Astrocyte of the cerebellum (primary cell): ENCODE measurements around the gene MYH3.

ENCODE experiments used
- DNase-seq: peaks from one replicate; pipeline ENCODE4 v3.0.0-alpha.2; 2011; ENCODE audit warnings: low read depth
- H3K4me3 ChIP-seq: 2 replicates; pipeline ENCODE4 v1.5.1; 2011; ENCODE audit warnings: mild to moderate bottlenecking, low read depth, low read length, moderate library complexity
- in situ Hi-C: cut with HindIII; loops from 2 replicates; pipeline ENCODE4 v1.10.0; 2017; ENCODE audit warnings: low sequenced_read_pairs
- TF ChIP-seq, protein P1 (sequence below): IDR thresholded peaks from 2 replicates; pipeline ENCODE4 v1.5.1; 2012; ENCODE audit warnings: low read length, low read depth, moderate library complexity, mild to moderate bottlenecking; ENCODE audit errors: missing control alignments

MYH3 gene

DNA sequence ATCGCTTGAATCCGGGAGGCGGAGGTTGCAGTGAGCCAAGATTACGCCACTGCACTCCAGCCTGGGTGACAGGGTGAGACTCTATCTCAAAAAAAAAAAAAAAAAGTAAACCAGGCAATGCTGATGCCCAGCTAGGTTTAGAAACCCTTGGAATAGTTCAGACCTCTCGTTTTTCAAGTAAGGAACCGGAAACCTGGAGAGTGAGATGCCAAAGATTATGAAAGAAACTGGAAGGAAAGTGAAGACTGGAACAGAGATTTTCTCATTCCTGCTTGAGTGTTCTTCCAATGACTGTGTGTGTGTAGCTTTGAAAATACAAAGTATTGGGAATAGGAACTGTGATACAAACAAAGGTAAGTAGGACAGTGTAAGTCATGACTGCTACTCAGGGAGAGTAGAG, 35.7 kb downstream of the MYH3 start:
- H3K4me3 ChIP-seq: no peak overlapping the region
- TF ChIP-seq, protein P1, sequence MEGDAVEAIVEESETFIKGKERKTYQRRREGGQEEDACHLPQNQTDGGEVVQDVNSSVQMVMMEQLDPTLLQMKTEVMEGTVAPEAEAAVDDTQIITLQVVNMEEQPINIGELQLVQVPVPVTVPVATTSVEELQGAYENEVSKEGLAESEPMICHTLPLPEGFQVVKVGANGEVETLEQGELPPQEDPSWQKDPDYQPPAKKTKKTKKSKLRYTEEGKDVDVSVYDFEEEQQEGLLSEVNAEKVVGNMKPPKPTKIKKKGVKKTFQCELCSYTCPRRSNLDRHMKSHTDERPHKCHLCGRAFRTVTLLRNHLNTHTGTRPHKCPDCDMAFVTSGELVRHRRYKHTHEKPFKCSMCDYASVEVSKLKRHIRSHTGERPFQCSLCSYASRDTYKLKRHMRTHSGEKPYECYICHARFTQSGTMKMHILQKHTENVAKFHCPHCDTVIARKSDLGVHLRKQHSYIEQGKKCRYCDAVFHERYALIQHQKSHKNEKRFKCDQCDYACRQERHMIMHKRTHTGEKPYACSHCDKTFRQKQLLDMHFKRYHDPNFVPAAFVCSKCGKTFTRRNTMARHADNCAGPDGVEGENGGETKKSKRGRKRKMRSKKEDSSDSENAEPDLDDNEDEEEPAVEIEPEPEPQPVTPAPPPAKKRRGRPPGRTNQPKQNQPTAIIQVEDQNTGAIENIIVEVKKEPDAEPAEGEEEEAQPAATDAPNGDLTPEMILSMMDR: no peak
- DNase-seq: no peak
- in situ Hi-C loops: loop anchor here (25.0 kb wide), 1 partner anchor 309 kb away; no protein-coding TSS in a partner anchor

DNA sequence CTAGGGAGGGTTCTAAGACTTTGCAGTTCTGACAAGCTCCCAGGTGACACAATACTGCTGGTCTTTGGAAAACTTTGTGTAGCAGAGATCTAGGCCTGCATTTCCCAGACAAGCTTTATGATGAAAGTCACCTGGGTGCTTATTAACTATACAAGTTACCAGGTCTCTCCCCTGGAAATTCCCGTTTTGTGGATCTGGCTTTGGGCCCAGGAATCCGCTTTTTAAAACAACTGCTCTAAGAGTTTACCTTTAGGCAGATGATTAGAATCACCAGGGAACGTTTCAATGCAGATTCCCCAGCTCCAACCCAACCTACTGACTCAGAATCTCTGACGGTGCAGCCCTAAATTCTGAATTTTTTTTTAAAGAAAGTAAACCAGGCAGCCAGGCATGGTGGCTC, 36.3 kb downstream of the MYH3 start:
- no peak for DNase-seq
- in situ Hi-C loops: loop anchor here (25.0 kb wide), 1 partner anchor 309 kb away; no protein-coding TSS in a partner anchor
- TF ChIP-seq, protein P1: no peak
- H3K4me3 ChIP-seq: no peak overlapping the region

DNA sequence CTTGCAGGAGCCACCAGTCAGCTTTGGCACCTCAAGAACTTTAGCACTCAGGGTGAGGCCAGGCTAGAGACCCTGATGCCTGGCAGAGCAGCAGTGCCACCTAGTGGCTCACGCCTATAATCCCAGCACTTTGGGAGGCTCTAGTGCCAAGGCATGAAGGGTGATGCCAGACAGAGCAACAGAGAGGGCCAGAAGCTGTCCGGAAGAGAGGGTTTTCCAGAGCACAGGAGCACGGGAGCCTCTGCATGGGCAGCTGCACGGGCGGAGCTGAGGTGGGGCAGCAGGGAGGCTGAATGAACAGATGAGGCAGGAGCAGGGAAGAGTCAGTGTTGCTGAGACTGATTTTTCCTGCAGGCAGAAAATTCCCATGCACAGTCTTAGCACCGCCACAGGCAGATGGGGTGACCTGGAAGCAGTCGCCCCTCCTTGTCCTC, 38.9 kb downstream of the MYH3 start:
- peak; percentile 44 for DNase-seq
- no peak overlapping the region for H3K4me3 ChIP-seq
- in situ Hi-C loops: loop anchor here (25.0 kb wide), 1 partner anchor 306 kb away; no protein-coding TSS in a partner anchor
- TF ChIP-seq, protein P1: peak; percentile 96

DNA sequence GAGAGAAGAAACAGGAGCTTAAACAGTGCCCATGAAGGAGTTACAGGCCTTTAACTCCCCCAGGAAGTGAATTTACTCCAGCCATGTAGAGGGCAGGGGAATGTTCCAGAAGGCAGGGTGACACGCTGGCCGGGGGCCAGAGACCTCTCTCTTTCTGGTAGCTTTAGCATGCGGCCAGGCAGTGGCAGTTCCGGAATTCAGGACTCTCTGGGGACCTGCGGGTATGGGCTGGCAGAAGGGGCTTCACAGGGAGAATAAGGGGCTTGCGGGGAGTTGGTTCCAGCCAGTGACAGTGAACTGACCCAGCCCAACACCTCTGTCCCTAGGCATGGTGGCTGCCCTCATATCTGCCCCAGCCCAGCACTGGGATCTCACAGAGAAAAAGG, 40.0 kb downstream of the MYH3 start:
- in situ Hi-C loops: loop anchor here (25.0 kb wide), 1 partner anchor 305 kb away; no protein-coding TSS in a partner anchor
- TF ChIP-seq, protein P1: no peak
- DNase-seq: no peak
- no peak overlapping the region for H3K4me3 ChIP-seq

DNA sequence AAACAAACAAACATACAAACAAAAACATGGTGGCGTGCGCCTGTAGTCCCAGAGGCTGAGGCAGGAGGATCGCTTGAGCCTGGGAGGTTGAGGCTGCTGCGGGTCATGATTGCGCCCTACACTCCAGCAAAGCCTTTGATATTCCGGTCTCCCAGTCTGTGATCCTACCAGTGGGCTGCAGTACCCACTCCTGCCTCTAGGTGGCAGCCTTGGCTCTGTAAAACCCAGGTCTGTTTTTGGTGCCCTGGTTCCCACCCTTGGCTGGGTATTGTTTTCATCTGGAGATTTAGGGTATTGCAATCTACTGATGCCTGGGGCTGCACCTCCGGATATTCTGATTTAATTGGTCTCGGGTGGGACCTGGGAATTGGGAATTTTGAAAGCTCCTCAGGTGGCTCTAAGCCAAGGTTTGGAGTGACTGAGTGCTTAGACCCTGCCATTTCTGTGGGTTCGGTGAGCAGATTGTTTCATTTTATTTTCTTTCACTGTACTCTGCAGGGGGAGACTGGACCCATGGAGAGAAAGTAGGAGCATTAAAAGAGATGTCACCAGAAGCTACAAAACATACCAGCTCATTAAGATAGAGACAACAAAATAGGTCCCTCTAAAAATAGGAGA, 40.5 kb downstream of the MYH3 start:
- in situ Hi-C loops: loop anchor here (25.0 kb wide), 1 partner anchor 304 kb away; no protein-coding TSS in a partner anchor
- H3K4me3 ChIP-seq: no peak overlapping the region
- DNase-seq: peak; percentile 53
- TF ChIP-seq, protein P1: peak; percentile 99

DNA sequence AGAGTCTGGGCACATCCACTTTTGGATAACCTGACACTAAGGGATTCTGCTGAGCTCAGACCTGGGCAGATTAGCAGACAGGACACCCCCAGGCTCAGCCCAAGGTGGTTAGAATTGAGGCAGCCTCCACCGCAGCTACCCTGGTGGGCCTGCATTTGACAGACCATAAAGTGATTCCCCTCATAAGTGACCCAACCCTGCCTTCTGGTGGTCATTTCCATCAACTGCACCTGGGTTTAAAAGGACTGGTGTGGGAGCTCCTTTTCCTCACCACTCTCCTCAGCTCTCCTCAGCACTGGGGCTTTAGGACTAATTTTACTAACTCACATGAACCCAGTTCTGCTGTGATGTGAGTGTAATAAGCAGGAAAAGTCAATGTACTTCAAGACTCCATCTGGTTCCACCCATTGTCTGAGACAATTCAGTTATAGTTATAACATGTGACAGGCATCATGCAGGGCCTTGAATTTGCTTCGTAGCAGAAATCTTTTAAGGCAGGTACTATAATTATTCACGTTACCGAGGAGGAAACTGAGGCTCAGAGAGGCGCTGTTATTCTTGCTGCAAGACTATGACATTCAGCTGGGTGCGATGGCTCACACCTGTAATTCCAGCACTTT, 42.5 kb downstream of the MYH3 start:
- TF ChIP-seq, protein P1: peak; percentile 88
- in situ Hi-C loops: loop anchor here (25.0 kb wide), 1 partner anchor 302 kb away; no protein-coding TSS in a partner anchor
- peak; percentile 28 for DNase-seq
- no peak overlapping the region for H3K4me3 ChIP-seq
